ENCODE data around the gene STARD9. TPM values are rescaled to one million over a fixed set of nuclear protein-coding genes. Genes with fewer than 3 reads are reported as not detected.

Gene STARD9
- total and polyA plus RNA-seq, 2 of the 4 experiments (the other 2 are of a cell fraction): 2.0 to 3.2 TPM

DNA sequence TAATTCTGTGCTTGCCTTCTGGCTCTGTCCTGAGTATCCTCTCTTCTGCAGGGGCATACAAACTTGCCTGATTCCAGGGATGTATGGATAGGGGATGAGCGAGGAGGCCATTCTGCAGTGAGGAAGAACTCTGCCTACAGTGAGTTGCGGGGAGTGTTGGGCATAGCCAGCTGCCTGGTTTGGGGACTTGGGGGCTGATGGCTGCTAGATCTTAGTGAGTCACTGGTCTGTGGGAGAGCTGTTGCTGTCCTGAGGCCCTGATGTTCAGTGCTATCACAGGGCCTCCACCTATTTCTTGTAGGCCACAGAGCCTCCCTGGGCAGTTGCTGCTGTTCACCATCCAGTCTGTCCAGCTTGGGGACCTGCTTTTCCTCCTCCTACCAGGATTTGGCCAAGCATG is 141.2 kb downstream of the STARD9 start:
- WGBS, 2 experiments (ENCODE audit: extremely low coverage in 2 of 2, insufficient read length in 1 of 2): no CpG with 5 or more reads among the region's 2 CpGs
- H3K9me3 ChIP-seq (ENCODE audit: control insufficient read depth, insufficient read depth, low read length): no peaks in the 10 kb centered on the region
- H3K4me3 ChIP-seq (ENCODE audit: insufficient read depth, low read depth, low read length): no peak overlapping the region
- H3K27ac ChIP-seq (ENCODE audit: insufficient read depth, low read length): no peak overlapping the region
- peak overlapping the region; percentile 39 for H2AFZ ChIP-seq (replicated peaks; ENCODE audit: low read length, poor library complexity)
- no peak overlapping the region for H4K91ac ChIP-seq (ENCODE audit: insufficient read depth, low read depth, low read length)
- peaks cover 24% of the 10 kb centered on the region for H3K36me3 ChIP-seq (ENCODE audit: control insufficient read depth, insufficient read depth, low read length)
- in situ Hi-C loops (cut with MboI; ENCODE audit: low sequenced_read_pairs) (no loop called here), dilution Hi-C loops (cut with HindIII; ENCODE audit: low sequenced_read_pairs, unreplicated experiment) (no loop called here), intact Hi-C loops (cut with micrococcal nuclease) (no loop called here)
- H3K56ac ChIP-seq (ENCODE audit: extremely low read depth, insufficient read depth, low read length): no peak overlapping the region
- no peak overlapping the region for H3K23ac ChIP-seq (ENCODE audit: low read depth, low read length)
- H3K4me2 ChIP-seq (ENCODE audit: low read depth, low read length): no peak overlapping the region
- no peak overlapping the region for H2BK5ac ChIP-seq (ENCODE audit: low read depth, low read length, poor library complexity, severe bottlenecking)
- ATAC-seq (ENCODE audit: low read depth) (peak; percentile 72), DNase-seq (peak; percentile 32)
- ChIA-PET POLR2A (ENCODE audit: unreplicated experiment) (no interaction called here), CTCF (no interaction called here)
- H4K8ac ChIP-seq (ENCODE audit: low read depth in 2 of 2, low read length in 2 of 2): no peak overlapping the region
- peaks cover 11% of the 10 kb centered on the region; the same call in 1 of the 2 replicates for H3K9me1 ChIP-seq (ENCODE audit: insufficient read depth, low read length)
- H3K27me3 ChIP-seq (ENCODE audit: control insufficient read depth, insufficient read depth, low read length): no peaks in the 10 kb centered on the region
- no peak overlapping the region for H3K4ac ChIP-seq (ENCODE audit: low read depth, low read length)
- peaks cover 5% of the 10 kb centered on the region for H3K4me1 ChIP-seq (ENCODE audit: control insufficient read depth, insufficient read depth, low read length)
- no peak overlapping the region for H2BK15ac ChIP-seq (ENCODE audit: low read depth, low read length)
- no peak for TF ChIP-seq MAZ (IDR thresholded peaks at IDR 0.05; ENCODE audit: borderline replicate concordance, low read depth, low read length)
- TF ChIP-seq, protein P1, sequence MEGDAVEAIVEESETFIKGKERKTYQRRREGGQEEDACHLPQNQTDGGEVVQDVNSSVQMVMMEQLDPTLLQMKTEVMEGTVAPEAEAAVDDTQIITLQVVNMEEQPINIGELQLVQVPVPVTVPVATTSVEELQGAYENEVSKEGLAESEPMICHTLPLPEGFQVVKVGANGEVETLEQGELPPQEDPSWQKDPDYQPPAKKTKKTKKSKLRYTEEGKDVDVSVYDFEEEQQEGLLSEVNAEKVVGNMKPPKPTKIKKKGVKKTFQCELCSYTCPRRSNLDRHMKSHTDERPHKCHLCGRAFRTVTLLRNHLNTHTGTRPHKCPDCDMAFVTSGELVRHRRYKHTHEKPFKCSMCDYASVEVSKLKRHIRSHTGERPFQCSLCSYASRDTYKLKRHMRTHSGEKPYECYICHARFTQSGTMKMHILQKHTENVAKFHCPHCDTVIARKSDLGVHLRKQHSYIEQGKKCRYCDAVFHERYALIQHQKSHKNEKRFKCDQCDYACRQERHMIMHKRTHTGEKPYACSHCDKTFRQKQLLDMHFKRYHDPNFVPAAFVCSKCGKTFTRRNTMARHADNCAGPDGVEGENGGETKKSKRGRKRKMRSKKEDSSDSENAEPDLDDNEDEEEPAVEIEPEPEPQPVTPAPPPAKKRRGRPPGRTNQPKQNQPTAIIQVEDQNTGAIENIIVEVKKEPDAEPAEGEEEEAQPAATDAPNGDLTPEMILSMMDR (conservative IDR thresholded peaks at IDR 0.05; ENCODE audit: low read depth, low read length): no peak
- TF ChIP-seq, protein P2, sequence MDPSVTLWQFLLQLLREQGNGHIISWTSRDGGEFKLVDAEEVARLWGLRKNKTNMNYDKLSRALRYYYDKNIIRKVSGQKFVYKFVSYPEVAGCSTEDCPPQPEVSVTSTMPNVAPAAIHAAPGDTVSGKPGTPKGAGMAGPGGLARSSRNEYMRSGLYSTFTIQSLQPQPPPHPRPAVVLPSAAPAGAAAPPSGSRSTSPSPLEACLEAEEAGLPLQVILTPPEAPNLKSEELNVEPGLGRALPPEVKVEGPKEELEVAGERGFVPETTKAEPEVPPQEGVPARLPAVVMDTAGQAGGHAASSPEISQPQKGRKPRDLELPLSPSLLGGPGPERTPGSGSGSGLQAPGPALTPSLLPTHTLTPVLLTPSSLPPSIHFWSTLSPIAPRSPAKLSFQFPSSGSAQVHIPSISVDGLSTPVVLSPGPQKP (IDR thresholded peaks at IDR 0.05; ENCODE audit: borderline replicate concordance, low read depth, low read length): no peak
- TF ChIP-seq, protein P3, sequence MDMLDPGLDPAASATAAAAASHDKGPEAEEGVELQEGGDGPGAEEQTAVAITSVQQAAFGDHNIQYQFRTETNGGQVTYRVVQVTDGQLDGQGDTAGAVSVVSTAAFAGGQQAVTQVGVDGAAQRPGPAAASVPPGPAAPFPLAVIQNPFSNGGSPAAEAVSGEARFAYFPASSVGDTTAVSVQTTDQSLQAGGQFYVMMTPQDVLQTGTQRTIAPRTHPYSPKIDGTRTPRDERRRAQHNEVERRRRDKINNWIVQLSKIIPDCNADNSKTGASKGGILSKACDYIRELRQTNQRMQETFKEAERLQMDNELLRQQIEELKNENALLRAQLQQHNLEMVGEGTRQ (IDR thresholded peaks at IDR 0.05; ENCODE audit: low read depth, low read length): no peak
- TF ChIP-seq RFX5 (IDR thresholded peaks at IDR 0.05; ENCODE audit: low read depth, low read length): no peak
- TF ChIP-seq CHD1 (IDR thresholded peaks at IDR 0.05; ENCODE audit: low read depth, low read length): no peak
- TF ChIP-seq RCOR1 (IDR thresholded peaks at IDR 0.05; ENCODE audit: insufficient replicate concordance, low read length): no peak
- no peak for TF ChIP-seq MAFK (IDR thresholded peaks at IDR 0.05; ENCODE audit: low read depth, low read length)
- TF ChIP-seq NFE2L2 (IDR thresholded peaks at IDR 0.05; ENCODE audit: low read depth, low read length): no peak
- TF ChIP-seq FOS (IDR thresholded peaks at IDR 0.05; ENCODE audit: low read depth, low read length): no peak
- no peak overlapping the region for H2BK120ac ChIP-seq (ENCODE audit: low read depth, low read length)
- no peak overlapping the region for H4K5ac ChIP-seq (ENCODE audit: low read depth, low read length)
- no peak overlapping the region for H2AK5ac ChIP-seq (ENCODE audit: low read depth, low read length)
- H3K18ac ChIP-seq (ENCODE audit: low read depth, low read length): no peak overlapping the region
- no TSS peak for BruUV-seq (replicated peaks)
- H3K14ac ChIP-seq (replicated peaks; ENCODE audit: low read depth, low read length): no peak overlapping the region; the same call in 1 of the 2 replicates
- H4K20me1 ChIP-seq (ENCODE audit: insufficient read depth, low read length): no peaks in the 10 kb centered on the region
- peak overlapping the region; percentile 33 for H2AK9ac ChIP-seq (replicated peaks; ENCODE audit: low read depth, low read length, poor library complexity)
- H3K79me1 ChIP-seq (ENCODE audit: low read depth in 1 of 2, low read length in 2 of 2): peaks cover 0 to 13% of the 10 kb centered on the region in 2 experiments; a peak in 1 of 4 replicates
- H3K9ac ChIP-seq (ENCODE audit: low read depth, low read length): no peak overlapping the region
- no peak overlapping the region for H2BK20ac ChIP-seq (ENCODE audit: low read depth, low read length)

Measured in IMR-90 (cell line).